GM23248 (cell line): ENCODE results near the gene PRUNE2. TPM values are rescaled to one million over a fixed set of nuclear protein-coding genes. Genes with fewer than 3 reads are reported as not detected.
A peak's percentile ranks its signal among the peaks of the same experiment; 100 is the strongest.

ENCODE experiments used
- DNase-seq: peaks from one replicate; pipeline ENCODE4 v3.0.0-alpha.2; 2015
- H2AFZ ChIP-seq: fragments of 200-600 bp; sonication (generic); 2 replicates; pipeline ENCODE4 v1.6.1; 2016; ENCODE audit warnings: antibody characterized with exemption
- H3F3A ChIP-seq: fragments of 200-600 bp; sonication (generic); 2 replicates; pipeline ENCODE4 v1.6.1; 2016; ENCODE audit warnings: mild to moderate bottlenecking, antibody characterized with exemption, mixed run types; ENCODE audit not compliant: insufficient read depth
- H3K27ac ChIP-seq: fragments of 200-600 bp; sonication (generic); 2 replicates; pipeline ENCODE4 v1.5.1; 2016; ENCODE audit warnings: mild to moderate bottlenecking
- H3K27me3 ChIP-seq: fragments of 200-600 bp; sonication (generic); replicated peaks from 2 replicates; pipeline ENCODE4 v1.6.1; 2016; ENCODE audit warnings: mild to moderate bottlenecking; ENCODE audit not compliant: insufficient read depth
- H3K36me3 ChIP-seq: fragments of 200-600 bp; sonication (generic); 2 replicates; pipeline ENCODE4 v1.6.1; 2016; ENCODE audit warnings: low read depth, mild to moderate bottlenecking
- H3K4me1 ChIP-seq: fragments of 200-600 bp; sonication (generic); 2 replicates; pipeline ENCODE4 v1.6.1; 2016; ENCODE audit warnings: mild to moderate bottlenecking; ENCODE audit not compliant: insufficient read depth
- H3K4me2 ChIP-seq: fragments of 200-600 bp; sonication (generic); one replicate; pipeline ENCODE4 v1.6.1; 2016; ENCODE audit warnings: mild to moderate bottlenecking; ENCODE audit not compliant: unreplicated experiment
- H3K4me3 ChIP-seq: fragments of 200-600 bp; sonication (generic); 2 replicates; pipeline ENCODE4 v1.5.1; 2016; ENCODE audit warnings: mild to moderate bottlenecking
- H3K79me2 ChIP-seq: fragments of 200-600 bp; sonication (generic); 2 replicates; pipeline ENCODE4 v1.6.1; 2016; ENCODE audit warnings: mild to moderate bottlenecking; ENCODE audit not compliant: insufficient read depth
- H3K9ac ChIP-seq: fragments of 200-600 bp; sonication (generic); 2 replicates; pipeline ENCODE4 v1.6.1; 2016; ENCODE audit warnings: mild to moderate bottlenecking
- H3K9me2 ChIP-seq: fragments of 200-600 bp; sonication (generic); 2 replicates; pipeline ENCODE4 v1.6.1; 2016; ENCODE audit warnings: mixed run types, mild to moderate bottlenecking, moderate library complexity; ENCODE audit not compliant: insufficient read depth
- H3K9me3 ChIP-seq: fragments of 200-600 bp; sonication (generic); one replicate; pipeline ENCODE4 v1.6.1; 2017; ENCODE audit warnings: low read depth
- H4K20me1 ChIP-seq: fragments of 200-600 bp; sonication (generic); 2 replicates; pipeline ENCODE4 v1.6.0; 2016; ENCODE audit not compliant: insufficient read depth
- EZH2 ChIP-seq: fragments of 200-600 bp; sonication (generic); IDR thresholded peaks from 2 replicates; pipeline ENCODE4 v1.6.1; 2018; ENCODE audit warnings: antibody characterized with exemption, mild to moderate bottlenecking; ENCODE audit not compliant: insufficient read depth, poor library complexity, severe bottlenecking
- EZH2phosphoT487 ChIP-seq: fragments of 200-600 bp; sonication (generic); IDR thresholded peaks from 2 replicates; pipeline ENCODE4 v1.6.1; 2018; ENCODE audit warnings: antibody characterized with exemption, moderate library complexity, mild to moderate bottlenecking, low read depth; ENCODE audit not compliant: insufficient read depth
- WGBS, 2 experiments: methylation state at CpG; one replicate each; pipeline ENCODE4 v1.1.6; 2015 to 2017; ENCODE audit warnings: low lambda C conversion rate in 2 of 2, low coverage in 1 of 2; ENCODE audit errors: missing lambda C conversion rate in 2 of 2; 5-methylcytosine and 5-hydroxymethylcytosine counted together
- in situ Hi-C: fragments of 300-500 bp; cut with MboI; formaldehyde crosslinking; loops from 2 replicates; pipeline ENCODE4 v1.15.0; 2020
- polyA plus RNA-seq: library from polyadenylated mRNA; unstranded; fragments of >200 nt; fragmentation: Nextera tagmentation; extraction: Ambion mirVana; gene quantifications from 2 replicates; pipeline ENCODE4 v1.2.1, GENCODE V29; 2016
- total RNA-seq: library from RNA; depleted of rRNA; stranded (reverse); fragments of >200 nt; shearing (Covaris generic); gene quantifications from 2 replicates; pipeline ENCODE4 v1.2.3, GENCODE V29; 2014

The PRUNE2 gene
- total and polyA plus RNA-seq, 2 experiments from 2014 or later: 2.0 to 8.8 TPM

GRCh38 chr9:76652894-76653293, 253.0 kb downstream of the PRUNE2 start:
- Histone ChIP-seq H3F3A (peaks cover 36% of the 10 kb centered on the region), H4K20me1 (no peaks in the 10 kb centered on the region), H3K9ac (no peak overlapping the region), H3K4me2 (no peak overlapping the region), H3K4me1 (peaks cover 60% of the 10 kb centered on the region), H3K4me3 (no peak overlapping the region), H3K27ac (no peak overlapping the region), H3K9me3 (no peaks in the 10 kb centered on the region), H3K36me3 (no peaks in the 10 kb centered on the region), H3K9me2 (no peaks in the 10 kb centered on the region), H2AFZ (peak overlapping the region; percentile 28), H3K27me3 (no peaks in the 10 kb centered on the region), H3K79me2 (no peaks in the 10 kb centered on the region)
- TF ChIP-seq EZH2phosphoT487: no peak
- DNase-seq: no peak
- in situ Hi-C loops: no loop called here
- 35 to 37% methylated on average over 2 of the region's 2 CpGs for WGBS, 2 experiments

DNA sequence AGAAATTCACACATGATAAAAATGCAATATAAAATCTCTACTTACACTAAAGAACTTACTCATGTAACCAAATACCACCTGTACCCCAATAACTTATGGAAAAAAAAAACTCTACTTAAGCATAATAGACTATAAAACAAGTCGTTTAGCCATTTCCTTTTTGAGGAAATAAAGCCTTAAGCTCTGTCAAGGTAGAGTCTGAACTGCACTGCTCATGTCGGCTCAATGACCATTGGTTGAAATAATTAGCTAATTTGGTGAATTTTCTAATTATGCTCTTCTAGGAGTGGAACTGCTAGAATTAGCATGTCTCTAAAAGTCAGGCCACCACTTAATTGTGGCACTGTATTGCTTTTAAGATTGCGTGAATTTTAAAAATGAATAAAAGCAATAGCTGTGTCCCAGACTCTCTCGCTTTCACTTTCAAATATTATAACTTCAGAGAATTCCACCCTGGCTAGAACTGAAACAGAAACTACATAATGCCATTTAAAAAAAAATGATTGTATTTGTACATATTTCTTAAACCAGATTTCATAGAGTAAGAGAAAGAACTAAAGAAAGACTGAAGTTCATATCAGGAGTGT, 254.7 kb downstream of the PRUNE2 start:
- Histone ChIP-seq H3K36me3 (no peaks in the 10 kb centered on the region), H4K20me1 (no peaks in the 10 kb centered on the region), H3K27ac (no peak overlapping the region), H3K27me3 (no peaks in the 10 kb centered on the region), H3K4me2 (no peak overlapping the region), H3K9ac (no peak overlapping the region), H3K9me2 (no peaks in the 10 kb centered on the region), H3K4me3 (no peak overlapping the region), H3F3A (peaks cover 30% of the 10 kb centered on the region), H3K9me3 (no peaks in the 10 kb centered on the region), H3K79me2 (no peaks in the 10 kb centered on the region), H3K4me1 (peaks cover 52% of the 10 kb centered on the region), H2AFZ (no peak overlapping the region)
- no peak for DNase-seq
- in situ Hi-C loops: no loop called here
- TF ChIP-seq EZH2 (no peak), EZH2phosphoT487 (no peak)
- WGBS, 2 experiments: 95 to 98% methylated on average over 4 of the region's 4 CpGs

DNA sequence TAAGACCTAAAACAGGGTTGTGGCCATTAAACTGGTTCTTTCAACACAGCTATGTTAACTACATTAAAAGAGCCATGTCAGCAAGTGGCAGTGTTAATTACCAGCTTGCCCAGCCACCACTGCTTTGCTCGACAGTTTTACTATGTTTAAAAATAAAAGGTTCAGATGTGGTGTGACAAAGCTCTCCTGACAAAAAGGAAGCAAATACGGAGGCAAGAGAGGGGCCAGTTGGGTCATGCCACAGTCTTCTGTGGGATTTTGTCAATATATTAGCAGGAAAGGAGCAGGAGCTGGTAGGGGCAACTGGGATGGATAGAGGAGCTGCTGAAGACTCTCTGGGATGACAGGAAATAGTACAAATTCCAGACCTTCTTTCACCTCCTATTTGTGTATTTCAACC, 255.2 kb downstream of the PRUNE2 start:
- no peak for DNase-seq
- H4K20me1 ChIP-seq: no peaks in the 10 kb centered on the region
- no peaks in the 10 kb centered on the region for H3K36me3 ChIP-seq
- no peak overlapping the region for H3K9ac ChIP-seq
- H3K9me2 ChIP-seq: no peaks in the 10 kb centered on the region
- H3K9me3 ChIP-seq: no peaks in the 10 kb centered on the region
- WGBS, 2 experiments: 73 to 76% methylated on average over 2 of the region's 2 CpGs
- H3F3A ChIP-seq: peaks cover 32% of the 10 kb centered on the region
- H3K27me3 ChIP-seq: no peaks in the 10 kb centered on the region
- H3K4me2 ChIP-seq: no peak overlapping the region
- H3K79me2 ChIP-seq: no peaks in the 10 kb centered on the region
- TF ChIP-seq EZH2: no peak
- TF ChIP-seq EZH2phosphoT487: no peak
- no peak overlapping the region for H3K27ac ChIP-seq
- H2AFZ ChIP-seq: no peak overlapping the region
- in situ Hi-C loops: no loop called here
- H3K4me3 ChIP-seq: no peak overlapping the region
- H3K4me1 ChIP-seq: peaks cover 52% of the 10 kb centered on the region

DNA sequence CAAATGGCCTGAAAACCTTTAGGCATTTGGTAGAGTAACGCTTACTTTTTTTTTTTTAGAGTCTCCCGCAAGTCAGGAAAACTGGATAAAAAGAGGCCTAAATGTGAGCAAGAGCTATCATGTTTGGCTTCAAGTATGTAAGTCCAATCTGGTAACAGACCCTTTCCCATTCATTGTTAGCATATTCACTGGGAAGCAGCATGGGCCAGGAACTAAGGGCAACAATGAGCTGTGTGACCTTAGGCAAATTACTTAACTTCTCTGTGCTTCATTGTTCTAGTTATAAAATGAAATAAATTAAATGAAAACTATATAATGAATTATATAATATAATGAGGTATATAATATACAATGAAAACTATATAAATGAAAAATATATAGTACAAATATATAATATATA, 256.0 kb downstream of the PRUNE2 start:
- Histone ChIP-seq H3K4me3 (no peak overlapping the region), H3K9me3 (no peaks in the 10 kb centered on the region), H3K27ac (no peak overlapping the region), H3K9me2 (no peaks in the 10 kb centered on the region), H4K20me1 (no peaks in the 10 kb centered on the region), H3K79me2 (no peaks in the 10 kb centered on the region), H2AFZ (no peak overlapping the region), H3K4me1 (peaks cover 44% of the 10 kb centered on the region), H3K4me2 (no peak overlapping the region), H3F3A (peaks cover 25% of the 10 kb centered on the region), H3K36me3 (no peaks in the 10 kb centered on the region), H3K27me3 (no peaks in the 10 kb centered on the region), H3K9ac (no peak overlapping the region)
- no peak for DNase-seq
- WGBS, 2 experiments: 97 to 100% methylated on average over 2 of the region's 2 CpGs
- in situ Hi-C loops: no loop called here
- TF ChIP-seq EZH2 (no peak), EZH2phosphoT487 (no peak)

DNA sequence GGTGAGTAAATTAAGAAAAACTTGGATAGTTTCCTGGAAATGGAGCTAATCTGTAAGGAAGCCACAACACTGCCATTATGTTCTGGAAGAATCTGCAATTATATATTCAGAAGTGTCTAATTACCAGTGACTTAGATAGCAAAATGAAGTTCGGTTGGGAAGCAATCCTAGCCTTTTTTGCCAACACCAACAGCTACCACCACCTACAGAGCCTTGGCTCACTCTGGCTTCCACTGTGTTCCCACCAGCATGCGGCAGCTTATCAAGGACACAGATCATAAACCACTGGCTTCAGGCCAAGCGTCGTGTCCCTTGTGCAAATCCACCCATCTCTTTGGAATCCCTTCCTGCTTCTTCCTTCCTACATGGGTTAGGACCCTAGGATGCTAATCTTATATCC, 259.7 kb downstream of the PRUNE2 start:
- Histone ChIP-seq H2AFZ (peak overlapping the region; percentile 32; the same call in 1 of the 2 replicates), H3K27me3 (no peaks in the 10 kb centered on the region), H3K9me3 (no peaks in the 10 kb centered on the region), H3K36me3 (no peaks in the 10 kb centered on the region), H3K9me2 (no peaks in the 10 kb centered on the region), H3F3A (peaks cover 7% of the 10 kb centered on the region; the same call in 1 of the 2 replicates), H3K4me2 (no peak overlapping the region), H3K27ac (no peak overlapping the region), H4K20me1 (no peaks in the 10 kb centered on the region), H3K4me1 (peaks cover 19% of the 10 kb centered on the region), H3K79me2 (no peaks in the 10 kb centered on the region), H3K9ac (no peak overlapping the region), H3K4me3 (no peak overlapping the region)
- no peak for TF ChIP-seq EZH2
- TF ChIP-seq EZH2phosphoT487: no peak
- in situ Hi-C loops: no loop called here
- 63 to 72% methylated on average over 4 of the region's 4 CpGs for WGBS, 2 experiments
- peak; percentile 20 for DNase-seq
